Hepatocyte (in vitro differentiated cells): ENCODE measurements around the gene SUN2.

ENCODE experiments used
- EZH2 ChIP-seq: fragments of 200-600 bp; sonication (generic); IDR thresholded peaks from 2 replicates; pipeline ENCODE4 v1.6.1; 2016; ENCODE audit warnings: antibody characterized with exemption, mild to moderate bottlenecking, borderline replicate concordance
- TF ChIP-seq, protein P1 (sequence below): fragments of 200-600 bp; sonication (generic); IDR thresholded peaks from 2 replicates; pipeline ENCODE4 v1.5.1; 2016; ENCODE audit warnings: antibody characterized with exemption, mild to moderate bottlenecking; ENCODE audit not compliant: poor library complexity

DNA sequence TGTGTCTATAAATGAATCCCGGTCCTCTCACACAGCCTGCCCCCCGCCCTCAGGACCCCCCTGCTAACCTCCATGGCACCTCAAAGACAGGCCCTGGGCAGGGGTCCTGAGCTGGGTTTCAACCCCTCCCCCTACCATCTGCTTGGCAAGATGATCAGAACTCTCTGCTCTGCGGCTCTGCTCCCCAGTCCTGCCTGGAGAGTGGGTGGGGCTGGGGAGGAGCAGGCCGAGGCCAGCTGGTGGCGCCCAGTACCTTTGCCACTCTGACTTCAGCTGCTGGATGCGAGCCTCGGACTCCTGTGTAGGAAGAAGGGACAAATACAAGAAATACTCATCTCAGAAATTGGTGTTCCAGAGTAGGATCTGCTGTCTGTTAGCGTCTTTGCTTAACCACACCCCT is 15.0 kb downstream of the SUN2 start:
- no peak for TF ChIP-seq EZH2
- TF ChIP-seq, protein P1, sequence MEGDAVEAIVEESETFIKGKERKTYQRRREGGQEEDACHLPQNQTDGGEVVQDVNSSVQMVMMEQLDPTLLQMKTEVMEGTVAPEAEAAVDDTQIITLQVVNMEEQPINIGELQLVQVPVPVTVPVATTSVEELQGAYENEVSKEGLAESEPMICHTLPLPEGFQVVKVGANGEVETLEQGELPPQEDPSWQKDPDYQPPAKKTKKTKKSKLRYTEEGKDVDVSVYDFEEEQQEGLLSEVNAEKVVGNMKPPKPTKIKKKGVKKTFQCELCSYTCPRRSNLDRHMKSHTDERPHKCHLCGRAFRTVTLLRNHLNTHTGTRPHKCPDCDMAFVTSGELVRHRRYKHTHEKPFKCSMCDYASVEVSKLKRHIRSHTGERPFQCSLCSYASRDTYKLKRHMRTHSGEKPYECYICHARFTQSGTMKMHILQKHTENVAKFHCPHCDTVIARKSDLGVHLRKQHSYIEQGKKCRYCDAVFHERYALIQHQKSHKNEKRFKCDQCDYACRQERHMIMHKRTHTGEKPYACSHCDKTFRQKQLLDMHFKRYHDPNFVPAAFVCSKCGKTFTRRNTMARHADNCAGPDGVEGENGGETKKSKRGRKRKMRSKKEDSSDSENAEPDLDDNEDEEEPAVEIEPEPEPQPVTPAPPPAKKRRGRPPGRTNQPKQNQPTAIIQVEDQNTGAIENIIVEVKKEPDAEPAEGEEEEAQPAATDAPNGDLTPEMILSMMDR, result no peak
